LNCaP clone FGC (cell line): Measurements from ENCODE around the gene AGFG2.
"Not testable (repeated sequence)": the region's sequence is repeated elsewhere in the genome, so short reads cannot be mapped to it uniquely, and the experiment has no call there.

Source experiments
- DNase-seq: peaks from one replicate; pipeline ENCODE4 v3.0.0-alpha.2; 2011; ENCODE audit warnings: low read depth
- H3K4me3 ChIP-seq: 2 replicates; pipeline ENCODE4 v1.5.1; 2011; ENCODE audit warnings: mild to moderate bottlenecking, low read depth, low read length, control low read depth
- CTCF ChIP-seq: IDR thresholded peaks from 2 replicates; pipeline ENCODE4 v1.5.1; 2012; ENCODE audit warnings: mild to moderate bottlenecking; ENCODE audit not compliant: control insufficient read depth, insufficient read depth; ENCODE audit errors: extremely low read depth

The AGFG2 gene

GRCh38 chr7:100496509-100496908 is 42.5 kb upstream of the AGFG2 start:
- no peak for DNase-seq
- no peak overlapping the region for H3K4me3 ChIP-seq
- TF ChIP-seq CTCF = no peak

- not testable (repeated sequence) for H3K4me3 ChIP-seq, DNase-seq
These were observed 38.3 kb upstream of the AGFG2 start for GRCh38 chr7:100500743-100501142.

- not testable (repeated sequence) for DNase-seq, H3K4me3 ChIP-seq
These were observed 35.0 kb upstream of the AGFG2 start for GRCh38 chr7:100504031-100504430.

GRCh38 chr7:100504887-100505611 is 34.0 kb upstream of the AGFG2 start:
- DNase-seq = no peak
- H3K4me3 ChIP-seq = no peak overlapping the region
- no peak for TF ChIP-seq CTCF

- no peak overlapping the region for H3K4me3 ChIP-seq
- no peak for TF ChIP-seq CTCF
- DNase-seq = no peak
These were observed 32.6 kb upstream of the AGFG2 start for GRCh38 chr7:100506356-100506923.

GRCh38 chr7:100509231-100509630 is 29.8 kb upstream of the AGFG2 start:
- H3K4me3 ChIP-seq = no peak overlapping the region
- DNase-seq = no peak
- TF ChIP-seq CTCF = no peak

GRCh38 chr7:100510437-100511239 is 28.4 kb upstream of the AGFG2 start:
- no peak for DNase-seq
- TF ChIP-seq CTCF = no peak
- no peak overlapping the region for H3K4me3 ChIP-seq
